Measurements from ENCODE around the gene COL6A1. TPM values are rescaled to one million over a fixed set of nuclear protein-coding genes. Genes with fewer than 3 reads are reported as not detected.
A peak's percentile ranks its signal among the peaks of the same experiment; 100 is the strongest.
"Not testable (repeated sequence)": the region's sequence is repeated elsewhere in the genome, so short reads cannot be mapped to it uniquely, and the experiment has no call there.

The COL6A1 gene
- total and polyA plus RNA-seq, 2 donors, result 678 to 1,050 TPM

DNA sequence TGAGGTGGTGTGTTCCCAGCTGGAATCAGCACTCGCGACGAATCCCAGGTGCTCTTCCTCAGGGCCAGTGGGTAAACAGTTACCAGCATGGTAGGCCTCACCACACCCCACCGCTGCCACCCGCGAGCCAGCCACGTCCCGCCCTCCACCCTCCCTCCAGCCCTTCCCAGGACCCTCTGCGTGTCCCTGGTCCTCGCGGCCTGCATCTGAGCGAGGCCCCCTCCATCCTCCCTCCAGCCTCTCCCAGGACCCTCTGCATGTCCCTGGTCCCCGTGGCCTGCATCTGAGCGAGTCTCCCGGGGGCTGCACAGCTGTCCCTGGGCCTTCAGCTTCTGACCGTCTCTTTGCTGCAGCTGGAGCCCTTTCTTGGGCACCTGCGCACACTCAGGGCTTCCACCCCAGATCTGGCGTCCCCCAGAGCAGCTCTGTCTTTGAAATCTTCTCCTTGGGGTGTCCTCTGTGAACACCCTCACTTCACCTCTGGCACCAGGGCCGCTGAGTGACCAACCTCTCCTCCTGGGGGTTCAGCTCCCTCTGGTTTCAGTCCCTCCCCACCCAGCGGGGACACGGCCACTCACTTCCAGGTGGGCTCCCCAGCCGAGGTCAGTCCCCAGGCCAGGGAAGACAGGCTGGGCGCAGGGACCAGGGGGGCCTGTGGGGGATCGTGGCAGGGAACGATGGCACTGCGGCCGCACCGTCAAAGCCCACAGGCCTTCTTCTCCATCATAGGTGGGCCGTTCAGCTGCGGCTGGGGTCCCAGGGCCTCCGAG, 58.5 kb downstream of the COL6A1 start:
- H3K4me3 ChIP-seq (ENCODE audit: low read depth, low read length), result no peak overlapping the region
- H3K27ac ChIP-seq (ENCODE audit: low read depth), result no peak overlapping the region
- no peak for DNase-seq (ENCODE audit: extremely low spot score)
- H3K4me1 ChIP-seq (ENCODE audit: insufficient read depth), result no peaks in the 10 kb centered on the region
- WGBS, result 91% methylated on average over 31 of the region's 31 CpGs
- H3K36me3 ChIP-seq (ENCODE audit: insufficient read depth), result no peaks in the 10 kb centered on the region

DNA sequence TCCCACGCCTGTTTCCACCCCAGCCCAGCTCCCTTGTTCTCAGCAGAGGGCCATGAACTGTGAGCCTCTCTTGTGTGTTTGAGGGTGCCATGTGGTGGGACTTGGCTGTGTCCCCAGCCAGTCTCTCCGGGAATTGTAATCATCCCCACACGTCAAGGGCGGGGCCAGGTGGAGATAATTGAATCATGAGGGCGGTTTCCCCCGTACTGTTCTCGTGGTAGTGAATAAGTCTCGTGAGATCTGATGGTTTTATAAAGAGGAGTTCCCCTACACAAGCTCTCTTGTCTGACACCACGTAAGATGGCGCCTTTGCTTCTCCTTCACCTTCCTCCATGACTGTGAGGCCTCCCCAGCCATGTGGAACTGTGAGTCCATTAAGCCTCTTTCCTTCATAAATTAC, 59.1 kb downstream of the COL6A1 start:
- no peaks in the 10 kb centered on the region for H3K36me3 ChIP-seq (ENCODE audit: insufficient read depth)
- WGBS, result 90% methylated on average over 10 of the region's 10 CpGs
- H3K4me1 ChIP-seq (ENCODE audit: insufficient read depth), result no peaks in the 10 kb centered on the region
- H3K27ac ChIP-seq (ENCODE audit: low read depth), result no peak overlapping the region
- no peak for DNase-seq (ENCODE audit: extremely low spot score)
- no peak overlapping the region for H3K4me3 ChIP-seq (ENCODE audit: low read depth, low read length)

DNA sequence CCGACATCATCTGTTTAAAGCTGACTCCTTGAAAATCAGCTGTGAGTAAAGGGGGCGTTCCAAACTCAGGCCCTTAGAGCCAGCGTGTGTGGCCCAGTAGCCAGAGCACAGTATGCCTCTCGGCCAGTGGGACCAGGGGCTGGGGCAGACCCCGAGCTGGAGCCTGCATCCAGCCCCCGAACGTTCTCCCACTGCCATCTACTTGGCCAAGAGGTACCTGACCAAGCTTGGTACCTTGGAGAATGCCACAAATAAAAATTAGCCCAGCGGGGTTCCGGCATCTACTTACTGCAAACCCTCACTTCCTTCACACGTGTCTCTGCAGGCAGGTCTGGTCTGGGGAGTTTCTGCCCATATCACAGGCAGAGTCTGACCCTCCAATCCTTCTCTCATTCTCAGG, 59.6 kb downstream of the COL6A1 start:
- DNase-seq (ENCODE audit: extremely low spot score), result no peak

DNA sequence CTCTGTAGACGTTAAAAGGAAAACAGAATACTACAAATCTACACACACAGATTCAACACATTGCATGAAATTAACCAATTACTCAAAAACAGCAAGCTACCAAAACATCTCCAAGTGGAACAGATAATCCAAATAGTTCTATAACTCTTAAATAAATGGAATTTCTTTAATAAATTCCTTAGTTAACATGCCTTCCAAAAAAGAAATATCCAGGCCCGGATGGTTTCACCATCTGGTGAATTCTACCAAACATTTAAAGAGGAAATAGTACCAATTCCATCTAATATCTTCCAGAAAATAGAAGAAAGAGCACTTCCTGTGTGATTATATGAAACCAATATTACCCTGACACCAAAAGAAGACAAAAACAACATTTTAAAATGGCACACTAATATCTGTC, 63.6 kb downstream of the COL6A1 start:
- 46% methylated on average over 2 of the region's 2 CpGs for WGBS
- H3K36me3 ChIP-seq (ENCODE audit: insufficient read depth), result no peaks in the 10 kb centered on the region
- no peak overlapping the region for H3K4me3 ChIP-seq (ENCODE audit: low read depth, low read length)
- no peaks in the 10 kb centered on the region for H3K4me1 ChIP-seq (ENCODE audit: insufficient read depth)
- H3K27ac ChIP-seq (ENCODE audit: low read depth), result no peak overlapping the region
- DNase-seq (ENCODE audit: extremely low spot score), result no peak

More for the DNA sequence above, 59.6 kb downstream of the COL6A1 start:
- no peak overlapping the region for H3K27ac ChIP-seq (ENCODE audit: low read depth)
- no peak overlapping the region for H3K4me3 ChIP-seq (ENCODE audit: low read depth, low read length)
- H3K4me1 ChIP-seq (ENCODE audit: insufficient read depth), result no peaks in the 10 kb centered on the region
- 88% methylated on average over 10 of the region's 10 CpGs for WGBS
- H3K36me3 ChIP-seq (ENCODE audit: insufficient read depth), result no peaks in the 10 kb centered on the region

DNA sequence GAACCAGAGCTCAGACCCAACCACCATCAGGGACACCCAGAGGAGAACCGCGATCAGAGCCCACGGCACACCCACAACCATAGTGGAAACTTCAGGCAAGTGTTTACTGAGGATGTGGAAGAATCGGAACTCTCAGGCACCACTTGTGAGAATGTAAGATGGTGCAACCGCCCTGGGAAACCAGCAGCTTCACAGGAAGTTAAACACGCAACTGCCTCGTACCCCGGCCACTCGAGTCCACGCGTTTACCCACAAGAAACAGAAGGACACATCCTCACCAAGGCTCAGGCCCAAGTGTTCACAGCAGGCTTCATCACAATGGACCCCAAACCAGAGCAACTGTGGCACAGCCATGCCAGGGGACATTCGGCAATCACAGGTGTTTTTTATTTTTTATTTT, 64.9 kb downstream of the COL6A1 start:
- Histone ChIP-seq H3K4me3 (ENCODE audit: low read depth, low read length) (no peak overlapping the region), H3K27ac (ENCODE audit: low read depth) (no peak overlapping the region), H3K4me1 (ENCODE audit: insufficient read depth) (no peaks in the 10 kb centered on the region), H3K36me3 (ENCODE audit: insufficient read depth) (no peaks in the 10 kb centered on the region)
- WGBS, result 94% methylated on average over 12 of the region's 12 CpGs
- no peak for DNase-seq (ENCODE audit: extremely low spot score)

- not testable (repeated sequence) for H3K4me1 ChIP-seq (ENCODE audit: insufficient read depth); DNase-seq (ENCODE audit: extremely low spot score); H3K4me3 ChIP-seq (ENCODE audit: low read depth, low read length); H3K27ac ChIP-seq (ENCODE audit: low read depth); H3K36me3 ChIP-seq (ENCODE audit: insufficient read depth)
- WGBS, result 96% methylated on average over 12 of the region's 12 CpGs
Observed at GRCh38 chr21:46046906-46047305, 65.3 kb downstream of the COL6A1 start.

DNA sequence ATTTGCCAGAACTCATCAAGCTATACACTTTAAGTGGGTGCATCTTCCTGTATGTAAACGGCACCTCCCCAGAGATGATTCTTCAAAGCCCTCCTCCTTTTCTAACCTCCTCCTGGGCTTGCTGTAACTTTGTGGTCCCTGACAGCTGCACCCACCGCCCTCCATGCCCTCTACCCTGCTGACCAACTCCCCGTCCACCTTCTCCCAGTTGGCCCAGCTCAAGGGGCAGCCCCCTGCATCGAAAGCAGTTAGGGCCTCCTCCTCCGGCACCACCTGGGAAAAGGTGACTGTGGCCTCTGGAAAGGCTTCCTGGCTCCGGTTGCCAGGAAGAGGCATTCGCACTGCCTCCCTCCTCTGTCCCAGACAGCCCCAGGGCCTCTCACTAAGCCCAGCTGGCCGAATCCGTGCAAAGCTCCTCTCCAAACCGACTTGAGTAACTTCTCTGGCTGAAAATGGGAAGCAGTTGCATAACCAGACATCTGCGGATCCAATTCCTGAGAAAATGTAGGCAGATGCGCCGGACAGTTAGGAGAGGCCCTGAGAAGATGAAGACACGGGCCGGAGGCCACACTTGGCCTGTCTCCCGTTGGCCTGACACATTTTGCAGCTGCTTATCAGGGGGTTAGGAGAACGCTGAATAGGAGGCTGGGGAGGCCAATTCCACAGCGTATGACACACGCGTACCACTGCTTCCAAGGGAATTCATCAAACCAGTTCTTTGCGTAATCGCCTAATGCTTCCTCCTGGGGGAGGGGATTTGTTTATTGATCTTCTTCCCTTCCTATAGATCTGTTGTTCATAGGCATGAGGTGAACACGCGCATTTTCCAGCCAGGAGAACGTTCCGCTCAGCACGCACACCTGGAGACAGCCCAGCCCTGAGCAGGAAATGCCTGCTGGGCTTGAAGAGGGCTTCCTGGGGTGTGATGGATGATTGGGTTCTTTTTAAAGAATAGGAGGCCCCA, 67.6 kb downstream of the COL6A1 start:
- H3K36me3 ChIP-seq (ENCODE audit: insufficient read depth), result no peaks in the 10 kb centered on the region
- no peak overlapping the region for H3K4me3 ChIP-seq (ENCODE audit: low read depth, low read length)
- 29% methylated on average over 27 of the region's 27 CpGs for WGBS

DNA sequence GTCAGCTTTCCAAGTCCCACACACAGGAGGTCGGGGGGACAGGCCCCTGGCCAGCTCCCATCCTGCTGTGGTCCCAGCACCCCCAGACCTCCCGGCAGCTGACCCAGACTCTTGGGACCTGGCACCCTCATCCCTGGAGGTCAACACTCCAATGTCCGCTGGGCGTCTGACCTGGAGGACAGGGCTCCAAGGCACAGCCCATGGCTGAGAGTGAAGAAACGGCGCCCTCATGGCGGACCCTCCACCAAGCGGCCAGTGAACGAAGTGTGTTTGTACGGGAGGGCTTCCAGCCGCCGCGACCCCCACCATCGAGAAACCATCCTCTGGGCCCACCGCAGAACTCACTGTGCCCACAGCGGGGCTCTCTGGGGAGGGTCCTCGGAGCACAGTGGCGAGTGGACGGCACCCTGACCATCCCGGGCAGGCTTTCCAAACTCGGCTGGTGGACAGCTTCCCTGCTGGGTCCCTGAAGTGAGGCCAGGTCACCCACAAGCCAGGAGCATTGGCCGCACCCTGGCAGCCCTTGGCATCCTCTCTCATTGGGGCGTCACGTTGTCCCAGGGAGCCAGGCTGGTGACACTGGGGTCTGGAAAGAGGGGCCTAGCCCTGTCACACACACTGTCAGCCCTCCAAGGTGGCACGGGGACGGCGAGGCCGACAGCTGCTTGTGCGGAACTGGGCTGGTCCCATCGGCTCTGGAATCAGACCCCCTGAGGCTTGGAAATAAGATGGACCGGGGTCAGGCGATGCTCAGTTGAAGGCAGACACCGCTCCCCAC, 68.5 kb downstream of the COL6A1 start:
- DNase-seq (ENCODE audit: extremely low spot score), result no peak
- Histone ChIP-seq H3K27ac (ENCODE audit: low read depth) (peak overlapping the region; percentile 83), H3K36me3 (ENCODE audit: insufficient read depth) (no peaks in the 10 kb centered on the region), H3K4me3 (ENCODE audit: low read depth, low read length) (no peak overlapping the region), H3K4me1 (ENCODE audit: insufficient read depth) (no peaks in the 10 kb centered on the region)
- WGBS, result 90% methylated on average over 33 of the region's 33 CpGs

More for the DNA sequence above, 67.6 kb downstream of the COL6A1 start:
- peak; percentile 86 for DNase-seq (ENCODE audit: extremely low spot score)
- no peaks in the 10 kb centered on the region for H3K4me1 ChIP-seq (ENCODE audit: insufficient read depth)
- H3K27ac ChIP-seq (ENCODE audit: low read depth), result peak overlapping the region; percentile 87

GRCh38 chr21:46050668-46051378, 69.3 kb downstream of the COL6A1 start:
- no peaks in the 10 kb centered on the region for H3K4me1 ChIP-seq (ENCODE audit: insufficient read depth)
- H3K4me3 ChIP-seq (ENCODE audit: low read depth, low read length), result no peak overlapping the region
- no peak for DNase-seq (ENCODE audit: extremely low spot score)
- no peaks in the 10 kb centered on the region for H3K36me3 ChIP-seq (ENCODE audit: insufficient read depth)
- H3K27ac ChIP-seq (ENCODE audit: low read depth), result peak overlapping the region; percentile 83
- WGBS, result 88% methylated on average over 22 of the region's 22 CpGs

DNA sequence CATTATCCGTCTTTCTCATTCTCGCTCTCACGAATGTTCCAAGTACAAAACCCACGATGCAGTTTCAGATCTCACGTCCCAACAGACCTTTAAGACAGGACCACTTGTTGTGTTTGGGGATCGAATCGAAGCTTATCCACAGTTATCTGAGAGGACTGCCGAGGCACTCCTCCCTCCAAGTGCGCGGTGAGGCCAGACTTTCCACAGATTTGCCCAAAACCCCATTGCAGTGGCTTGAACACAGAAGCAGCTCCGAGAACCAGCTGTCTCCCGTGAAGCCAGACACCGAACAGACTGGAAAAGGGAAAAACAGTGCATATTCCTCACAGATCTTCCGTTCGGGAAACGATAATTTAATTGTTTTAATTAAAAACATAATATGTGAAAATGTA, 69.8 kb downstream of the COL6A1 start:
- Histone ChIP-seq H3K4me3 (ENCODE audit: low read depth, low read length) (no peak overlapping the region), H3K4me1 (ENCODE audit: insufficient read depth) (no peaks in the 10 kb centered on the region), H3K36me3 (ENCODE audit: insufficient read depth) (no peaks in the 10 kb centered on the region), H3K27ac (ENCODE audit: low read depth) (no peak overlapping the region)
- DNase-seq (ENCODE audit: extremely low spot score), result no peak
- 78% methylated on average over 16 of the region's 16 CpGs for WGBS

DNA sequence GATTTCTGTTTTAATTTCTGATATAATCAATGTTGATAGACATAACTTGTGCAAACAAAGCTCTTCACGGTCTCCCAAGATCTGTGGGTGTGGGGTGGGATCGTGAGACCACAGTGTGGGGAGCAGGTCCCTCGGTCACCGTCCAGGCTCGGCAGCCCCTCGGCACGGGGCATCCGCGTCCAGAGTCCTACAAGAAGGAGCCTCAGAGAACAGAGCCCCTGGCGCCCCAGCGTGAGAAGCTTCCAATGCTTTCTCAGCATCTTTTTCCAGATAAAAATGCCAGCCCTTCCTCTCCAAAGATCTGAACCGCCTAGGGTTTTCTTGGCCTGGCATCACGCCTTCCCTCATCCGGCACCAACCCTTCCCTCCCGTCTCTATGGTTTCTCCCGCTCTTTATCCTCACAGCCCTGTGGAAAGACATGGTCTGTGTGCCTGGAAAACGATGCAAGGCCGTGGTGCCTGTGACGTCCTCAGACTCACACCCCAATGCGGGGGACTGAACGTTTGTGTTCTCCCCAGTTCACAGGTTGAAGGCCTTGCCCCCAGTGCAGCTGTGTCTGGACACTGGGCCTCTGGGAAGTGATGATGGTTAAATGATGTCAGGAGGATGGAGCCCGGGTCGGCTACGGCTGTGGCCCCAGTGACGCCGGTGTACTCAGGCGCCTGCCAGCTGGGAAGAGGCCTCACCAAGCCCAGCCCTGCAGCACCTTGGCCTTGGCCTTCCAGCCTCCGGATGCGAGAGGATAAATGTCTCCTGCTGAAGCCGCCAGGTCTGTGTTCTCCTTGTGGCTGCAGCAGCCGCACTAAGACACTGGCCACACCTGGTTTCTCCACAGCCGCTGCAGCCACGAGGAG, 70.5 kb downstream of the COL6A1 start:
- H3K27ac ChIP-seq (ENCODE audit: low read depth), result no peak overlapping the region
- H3K4me3 ChIP-seq (ENCODE audit: low read depth, low read length), result no peak overlapping the region
- no peak for DNase-seq (ENCODE audit: extremely low spot score)
- 94% methylated on average over 33 of the region's 33 CpGs for WGBS
- H3K4me1 ChIP-seq (ENCODE audit: insufficient read depth), result peaks cover 3% of the 10 kb centered on the region
- H3K36me3 ChIP-seq (ENCODE audit: insufficient read depth), result no peaks in the 10 kb centered on the region

All from urinary bladder (tissue), 4 donors.